Measurements from ENCODE around the gene NTRK1.

The NTRK1 gene

GRCh38 chr1:156898161-156898566 lies 37.5 kb downstream of the NTRK1 start:
- DNase-seq (ENCODE audit: low read depth in 2 of 2) = no peak

- DNase-seq (ENCODE audit: low read depth in 2 of 2) = no peak
Measured at GRCh38 chr1:156898971-156899664, 38.5 kb downstream of the NTRK1 start.

- DNase-seq (ENCODE audit: low read depth in 2 of 2) = no peak
Measured at GRCh38 chr1:156899956-156900718, 39.5 kb downstream of the NTRK1 start.

- DNase-seq (ENCODE audit: low read depth in 2 of 2) = no peak
Measured at GRCh38 chr1:156900896-156901589, 40.4 kb downstream of the NTRK1 start.

- DNase-seq (ENCODE audit: low read depth in 2 of 2) = no peak
Measured at GRCh38 chr1:156901590-156901900, 40.9 kb downstream of the NTRK1 start.

GRCh38 chr1:156901966-156902915 lies 41.6 kb downstream of the NTRK1 start:
- DNase-seq (ENCODE audit: low read depth in 2 of 2) = no peak

- no peak for DNase-seq (ENCODE audit: low read depth in 2 of 2)
Measured at GRCh38 chr1:156903328-156904091, 42.8 kb downstream of the NTRK1 start.

- no peak for DNase-seq (ENCODE audit: low read depth in 2 of 2)
Measured at GRCh38 chr1:156904187-156904959, 43.7 kb downstream of the NTRK1 start.

- no peak for DNase-seq (ENCODE audit: low read depth in 2 of 2)
Measured at GRCh38 chr1:156905176-156905575, 44.5 kb downstream of the NTRK1 start.

GRCh38 chr1:156905651-156906050 lies 45.0 kb downstream of the NTRK1 start:
- DNase-seq (ENCODE audit: low read depth in 2 of 2) = no peak

- DNase-seq (ENCODE audit: low read depth in 2 of 2) = no peak
Measured at GRCh38 chr1:156906206-156906906, 45.7 kb downstream of the NTRK1 start.

- DNase-seq (ENCODE audit: low read depth in 2 of 2) = no peak
Measured at GRCh38 chr1:156908541-156908940, 47.9 kb downstream of the NTRK1 start.

GRCh38 chr1:156908955-156909354 lies 48.3 kb downstream of the NTRK1 start:
- no peak for DNase-seq (ENCODE audit: low read depth in 2 of 2)

- DNase-seq (ENCODE audit: low read depth in 2 of 2) = no peak
Measured at GRCh38 chr1:156909671-156910070, 49.0 kb downstream of the NTRK1 start.

- peak; percentile 9 to 31 for DNase-seq (ENCODE audit: low read depth in 2 of 2)
Measured at GRCh38 chr1:156910309-156910782, 49.7 kb downstream of the NTRK1 start.

GRCh38 chr1:156911577-156912298 lies 51.1 kb downstream of the NTRK1 start:
- no peak for DNase-seq (ENCODE audit: low read depth in 2 of 2)

GRCh38 chr1:156912310-156912709 lies 51.6 kb downstream of the NTRK1 start:
- DNase-seq (ENCODE audit: low read depth in 2 of 2) = no peak

Measured in stimulated activated CD8-positive, alpha-beta memory T cell treated with anti-CD3 and anti-CD28 coated beads, Interleukin-7, amount 100 ng/mL, for 1 hour (primary cell).